ENCODE data around the gene DXO.

- TF ChIP-seq CTCF (IDR thresholded peaks at IDR 0.05; ENCODE audit: borderline replicate concordance, extremely low read depth, low read length, poor library complexity, severe bottlenecking) (no peak), EZH2 (IDR thresholded peaks at IDR 0.05; ENCODE audit: borderline replicate concordance, low read depth, low read length, severe bottlenecking) (no peak)
Measured at GRCh38 chr6:31933537-31933936, 38.4 kb downstream of the DXO start.
